ENCODE data around the gene MLLT10.

MLLT10 gene

GRCh38 chr10:21722209-21722608 is 188.2 kb downstream of the MLLT10 start (continued):
- TF ChIP-seq BACH2 (CRISPR knock-in tag; IDR thresholded peaks at IDR 0.05; ENCODE audit: borderline replicate concordance) = no peak

GRCh38 chr10:21724020-21724589 is 190.1 kb downstream of the MLLT10 start:
- peak; percentile 39 for ATAC-seq

GRCh38 chr10:21724687-21725367 is 190.8 kb downstream of the MLLT10 start:
- TF ChIP-seq OSR1 (CRISPR knock-in tag; IDR thresholded peaks at IDR 0.05) (no peak), ZFP3 (CRISPR knock-in tag; IDR thresholded peaks at IDR 0.05) (no peak), TOX (CRISPR knock-in tag; IDR thresholded peaks at IDR 0.05; ENCODE audit: borderline replicate concordance) (no peak), CSRNP3 (CRISPR knock-in tag; IDR thresholded peaks at IDR 0.05) (no peak), SNAI2 (CRISPR knock-in tag; IDR thresholded peaks at IDR 0.05) (no peak), CREB5 (CRISPR knock-in tag; IDR thresholded peaks at IDR 0.05; ENCODE audit: low read depth) (0 out of 2 replicates have a peak, but pooled peaks have one; percentile 42), ZNF8 (CRISPR knock-in tag; IDR thresholded peaks at IDR 0.05) (0 out of 2 replicates have a peak, but pooled peaks have one; percentile 4), ISL1 (CRISPR knock-in tag; IDR thresholded peaks at IDR 0.05) (peak; percentile 66), ESRRG (CRISPR knock-in tag; IDR thresholded peaks at IDR 0.05) (no peak), ZFP30 (CRISPR knock-in tag; IDR thresholded peaks at IDR 0.05) (no peak), RARB (CRISPR knock-in tag; IDR thresholded peaks at IDR 0.05) (no peak), CSDC2 (CRISPR knock-in tag; IDR thresholded peaks at IDR 0.05) (no peak), TCF4 (CRISPR knock-in tag; IDR thresholded peaks at IDR 0.05; ENCODE audit: borderline replicate concordance) (no peak), BACH2 (CRISPR knock-in tag; IDR thresholded peaks at IDR 0.05; ENCODE audit: borderline replicate concordance) (no peak), PPARA (CRISPR knock-in tag; IDR thresholded peaks at IDR 0.05; ENCODE audit: borderline replicate concordance) (no peak)
- peak; percentile 87 for ATAC-seq

More at GRCh38 chr10:21724020-21724589, 190.1 kb downstream of the MLLT10 start:
- TF ChIP-seq CSDC2 (CRISPR knock-in tag; IDR thresholded peaks at IDR 0.05) = no peak
- TF ChIP-seq ARNTL (CRISPR knock-in tag; IDR thresholded peaks at IDR 0.05; ENCODE audit: borderline replicate concordance, low read depth) = no peak
- no peak for TF ChIP-seq BACH2 (CRISPR knock-in tag; IDR thresholded peaks at IDR 0.05; ENCODE audit: borderline replicate concordance)
- no peak for TF ChIP-seq ZNF8 (CRISPR knock-in tag; IDR thresholded peaks at IDR 0.05)
- TF ChIP-seq ISL1 (CRISPR knock-in tag; IDR thresholded peaks at IDR 0.05) = no peak
- TF ChIP-seq SNAI2 (CRISPR knock-in tag; IDR thresholded peaks at IDR 0.05) = no peak
- TF ChIP-seq CSRNP3 (CRISPR knock-in tag; IDR thresholded peaks at IDR 0.05) = no peak
- TF ChIP-seq POU6F1 (CRISPR knock-in tag; IDR thresholded peaks at IDR 0.05; ENCODE audit: borderline replicate concordance, low read depth) = no peak
- TF ChIP-seq ZC3H10 (CRISPR knock-in tag; IDR thresholded peaks at IDR 0.05) = no peak
- TF ChIP-seq PPARA (CRISPR knock-in tag; IDR thresholded peaks at IDR 0.05; ENCODE audit: borderline replicate concordance) = no peak
- TF ChIP-seq RARB (CRISPR knock-in tag; IDR thresholded peaks at IDR 0.05) = no peak
- TF ChIP-seq ESRRG (CRISPR knock-in tag; IDR thresholded peaks at IDR 0.05) = no peak
- TF ChIP-seq ZFP30 (CRISPR knock-in tag; IDR thresholded peaks at IDR 0.05) = no peak
- TF ChIP-seq ZFP3 (CRISPR knock-in tag; IDR thresholded peaks at IDR 0.05) = no peak
- TF ChIP-seq ZNF70 (CRISPR knock-in tag; IDR thresholded peaks at IDR 0.05) = no peak
- no peak for TF ChIP-seq OSR1 (CRISPR knock-in tag; IDR thresholded peaks at IDR 0.05)
- no peak for TF ChIP-seq ZNF565 (CRISPR knock-in tag; conservative IDR thresholded peaks at IDR 0.05; ENCODE audit: low read depth)

GRCh38 chr10:21726601-21727225 is 192.7 kb downstream of the MLLT10 start:
- no peak; the same call in 2 of the 3 replicates for ATAC-seq
- TF ChIP-seq OSR1 (CRISPR knock-in tag; IDR thresholded peaks at IDR 0.05) = no peak
- TF ChIP-seq PATZ1 (CRISPR knock-in tag; IDR thresholded peaks at IDR 0.05; ENCODE audit: borderline replicate concordance) = no peak
- TF ChIP-seq ZNF8 (CRISPR knock-in tag; IDR thresholded peaks at IDR 0.05) = no peak
- TF ChIP-seq ZNF565 (CRISPR knock-in tag; conservative IDR thresholded peaks at IDR 0.05; ENCODE audit: low read depth) = no peak
- no peak for TF ChIP-seq CSDC2 (CRISPR knock-in tag; IDR thresholded peaks at IDR 0.05)
- no peak for TF ChIP-seq ZNF70 (CRISPR knock-in tag; IDR thresholded peaks at IDR 0.05)
- TF ChIP-seq CREB5 (CRISPR knock-in tag; IDR thresholded peaks at IDR 0.05; ENCODE audit: low read depth) = no peak
- TF ChIP-seq RARB (CRISPR knock-in tag; IDR thresholded peaks at IDR 0.05) = no peak
- TF ChIP-seq ZFP3 (CRISPR knock-in tag; IDR thresholded peaks at IDR 0.05) = no peak
- TF ChIP-seq ESRRG (CRISPR knock-in tag; IDR thresholded peaks at IDR 0.05) = no peak
- TF ChIP-seq TCF4 (CRISPR knock-in tag; IDR thresholded peaks at IDR 0.05; ENCODE audit: borderline replicate concordance) = no peak
- TF ChIP-seq PPARA (CRISPR knock-in tag; IDR thresholded peaks at IDR 0.05; ENCODE audit: borderline replicate concordance) = no peak
- TF ChIP-seq TOX (CRISPR knock-in tag; IDR thresholded peaks at IDR 0.05; ENCODE audit: borderline replicate concordance) = no peak
